ENCODE data around the gene USP47.

USP47 gene

DNA sequence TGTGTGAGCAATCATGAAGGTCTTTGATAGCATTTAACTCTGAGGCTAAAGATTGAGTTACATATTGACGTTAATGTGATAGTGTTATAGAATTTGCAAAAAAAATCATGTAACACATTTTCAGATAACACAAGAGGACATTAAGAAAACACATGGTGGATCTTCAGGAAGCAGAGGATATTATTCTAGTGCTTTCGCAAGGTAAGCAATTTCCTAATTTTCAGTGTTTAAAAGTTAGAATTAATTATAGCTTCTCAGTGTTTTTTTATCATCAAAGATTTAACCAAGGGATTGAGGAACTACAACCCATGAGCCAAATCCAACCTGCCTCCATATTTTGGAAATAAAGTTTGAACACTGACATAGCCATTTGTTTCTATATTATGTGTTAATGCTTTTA, 88.1 kb downstream of the USP47 start:
- H3K36me3 ChIP-seq (ENCODE audit: control insufficient read depth, insufficient read depth, low read length), result peaks cover 19% of the 10 kb centered on the region

GRCh38 chr11:11931461-11932055, 89.8 kb downstream of the USP47 start:
- Histone ChIP-seq H3K4me1 (ENCODE audit: control insufficient read depth, insufficient read depth, low read length, poor library complexity, severe bottlenecking) (no peaks in the 10 kb centered on the region), H3K9me3 (ENCODE audit: control insufficient read depth, low read length) (no peaks in the 10 kb centered on the region), H3K27me3 (replicated peaks; ENCODE audit: control insufficient read depth, insufficient read depth, low read length, poor library complexity, severe bottlenecking) (no peaks in the 10 kb centered on the region), H3K36me3 (ENCODE audit: control insufficient read depth, insufficient read depth, low read length) (peaks cover 26% of the 10 kb centered on the region), H3K27ac (ENCODE audit: insufficient read depth, low read length, poor library complexity, severe bottlenecking) (no peak overlapping the region), H3K4me3 (ENCODE audit: insufficient read depth, low read depth, low read length, poor library complexity, severe bottlenecking) (no peak overlapping the region)
- no peak for DNase-seq

More for the DNA sequence above, 88.1 kb downstream of the USP47 start:
- Histone ChIP-seq H3K27ac (ENCODE audit: insufficient read depth, low read length, poor library complexity, severe bottlenecking) (no peak overlapping the region), H3K4me3 (ENCODE audit: insufficient read depth, low read depth, low read length, poor library complexity, severe bottlenecking) (no peak overlapping the region), H3K9me3 (ENCODE audit: control insufficient read depth, low read length) (no peaks in the 10 kb centered on the region), H3K27me3 (replicated peaks; ENCODE audit: control insufficient read depth, insufficient read depth, low read length, poor library complexity, severe bottlenecking) (no peaks in the 10 kb centered on the region), H3K4me1 (ENCODE audit: control insufficient read depth, insufficient read depth, low read length, poor library complexity, severe bottlenecking) (no peaks in the 10 kb centered on the region)
- no peak for DNase-seq

DNA sequence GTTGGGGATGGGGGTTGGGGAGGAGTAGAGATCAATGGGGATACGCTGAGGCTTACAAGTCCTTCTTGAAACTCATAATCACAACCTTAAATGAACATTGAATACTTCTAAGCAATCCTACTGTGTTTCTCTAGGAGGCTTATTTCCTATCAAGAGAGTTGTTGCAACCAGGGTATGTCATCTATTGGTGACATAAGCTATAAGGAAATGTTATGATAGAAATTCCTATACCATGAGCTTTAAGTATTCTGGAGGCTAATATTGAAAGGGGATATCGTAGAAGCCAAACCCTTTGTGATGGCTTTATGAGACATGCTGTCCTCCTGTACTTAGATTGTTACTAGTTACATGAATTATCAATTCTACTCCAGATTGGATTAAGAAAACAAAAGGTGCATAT, 93.8 kb downstream of the USP47 start:
- no peak for DNase-seq
- H3K4me1 ChIP-seq (ENCODE audit: control insufficient read depth, insufficient read depth, low read length, poor library complexity, severe bottlenecking), result no peaks in the 10 kb centered on the region
- H3K4me3 ChIP-seq (ENCODE audit: insufficient read depth, low read depth, low read length, poor library complexity, severe bottlenecking), result no peak overlapping the region
- no peaks in the 10 kb centered on the region for H3K9me3 ChIP-seq (ENCODE audit: control insufficient read depth, low read length)
- H3K27me3 ChIP-seq (replicated peaks; ENCODE audit: control insufficient read depth, insufficient read depth, low read length, poor library complexity, severe bottlenecking), result no peaks in the 10 kb centered on the region
- no peak overlapping the region for H3K27ac ChIP-seq (ENCODE audit: insufficient read depth, low read length, poor library complexity, severe bottlenecking)
- peaks cover 47% of the 10 kb centered on the region for H3K36me3 ChIP-seq (ENCODE audit: control insufficient read depth, insufficient read depth, low read length)

GRCh38 chr11:11937433-11937832, 95.7 kb downstream of the USP47 start:
- Histone ChIP-seq H3K4me1 (ENCODE audit: control insufficient read depth, insufficient read depth, low read length, poor library complexity, severe bottlenecking) (no peaks in the 10 kb centered on the region), H3K9me3 (ENCODE audit: control insufficient read depth, low read length) (no peaks in the 10 kb centered on the region), H3K4me3 (ENCODE audit: insufficient read depth, low read depth, low read length, poor library complexity, severe bottlenecking) (no peak overlapping the region), H3K27ac (ENCODE audit: insufficient read depth, low read length, poor library complexity, severe bottlenecking) (no peak overlapping the region), H3K27me3 (replicated peaks; ENCODE audit: control insufficient read depth, insufficient read depth, low read length, poor library complexity, severe bottlenecking) (no peaks in the 10 kb centered on the region), H3K36me3 (ENCODE audit: control insufficient read depth, insufficient read depth, low read length) (peaks cover 47% of the 10 kb centered on the region)
- no peak for DNase-seq

DNA sequence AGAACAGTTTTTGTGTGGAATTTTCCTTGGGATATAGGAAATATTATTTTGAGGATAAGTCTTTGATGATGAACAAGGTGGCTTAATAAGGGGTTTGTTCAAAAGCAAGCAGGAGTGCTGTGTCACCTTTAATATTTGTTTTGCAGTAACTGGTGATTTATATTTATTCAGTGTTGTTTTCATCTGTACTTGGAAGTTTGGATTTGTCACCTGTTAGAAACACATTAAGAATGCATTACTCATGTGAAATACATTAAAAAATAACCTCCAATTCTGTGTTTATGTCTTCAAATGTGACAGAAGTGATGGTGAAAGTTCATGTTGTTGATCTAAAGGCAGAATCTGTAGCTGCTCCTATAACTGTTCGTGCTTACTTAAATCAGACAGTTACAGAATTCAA, 96.2 kb downstream of the USP47 start:
- Histone ChIP-seq H3K27me3 (replicated peaks; ENCODE audit: control insufficient read depth, insufficient read depth, low read length, poor library complexity, severe bottlenecking) (no peaks in the 10 kb centered on the region), H3K36me3 (ENCODE audit: control insufficient read depth, insufficient read depth, low read length) (peaks cover 51% of the 10 kb centered on the region), H3K4me1 (ENCODE audit: control insufficient read depth, insufficient read depth, low read length, poor library complexity, severe bottlenecking) (no peaks in the 10 kb centered on the region), H3K9me3 (ENCODE audit: control insufficient read depth, low read length) (no peaks in the 10 kb centered on the region), H3K27ac (ENCODE audit: insufficient read depth, low read length, poor library complexity, severe bottlenecking) (no peak overlapping the region), H3K4me3 (ENCODE audit: insufficient read depth, low read depth, low read length, poor library complexity, severe bottlenecking) (no peak overlapping the region)
- no peak for DNase-seq

- Histone ChIP-seq H3K4me1 (ENCODE audit: control insufficient read depth, insufficient read depth, low read length, poor library complexity, severe bottlenecking) (no peaks in the 10 kb centered on the region), H3K27me3 (replicated peaks; ENCODE audit: control insufficient read depth, insufficient read depth, low read length, poor library complexity, severe bottlenecking) (no peaks in the 10 kb centered on the region), H3K9me3 (ENCODE audit: control insufficient read depth, low read length) (no peaks in the 10 kb centered on the region), H3K4me3 (ENCODE audit: insufficient read depth, low read depth, low read length, poor library complexity, severe bottlenecking) (no peak overlapping the region), H3K36me3 (ENCODE audit: control insufficient read depth, insufficient read depth, low read length) (peaks cover 52% of the 10 kb centered on the region), H3K27ac (ENCODE audit: insufficient read depth, low read length, poor library complexity, severe bottlenecking) (no peak overlapping the region)
- DNase-seq, result no peak
Measured at GRCh38 chr11:11940551-11940950, 98.8 kb downstream of the USP47 start.

DNA sequence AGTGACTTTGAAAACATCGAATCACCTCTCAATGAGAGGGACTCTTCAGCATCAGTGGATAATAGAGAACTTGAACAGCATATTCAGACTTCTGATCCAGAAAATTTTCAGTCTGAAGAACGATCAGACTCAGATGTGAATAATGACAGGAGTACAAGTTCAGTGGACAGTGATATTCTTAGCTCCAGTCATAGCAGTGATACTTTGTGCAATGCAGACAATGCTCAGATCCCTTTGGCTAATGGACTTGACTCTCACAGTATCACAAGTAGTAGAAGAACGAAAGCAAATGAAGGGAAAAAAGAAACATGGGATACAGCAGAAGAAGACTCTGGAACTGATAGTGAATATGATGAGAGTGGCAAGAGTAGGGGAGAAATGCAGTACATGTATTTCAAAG, 100.9 kb downstream of the USP47 start:
- no peak for DNase-seq
- H3K27ac ChIP-seq (ENCODE audit: insufficient read depth, low read length, poor library complexity, severe bottlenecking), result no peak overlapping the region
- no peaks in the 10 kb centered on the region for H3K4me1 ChIP-seq (ENCODE audit: control insufficient read depth, insufficient read depth, low read length, poor library complexity, severe bottlenecking)
- H3K36me3 ChIP-seq (ENCODE audit: control insufficient read depth, insufficient read depth, low read length), result peaks cover 52% of the 10 kb centered on the region
- H3K27me3 ChIP-seq (replicated peaks; ENCODE audit: control insufficient read depth, insufficient read depth, low read length, poor library complexity, severe bottlenecking), result no peaks in the 10 kb centered on the region
- H3K9me3 ChIP-seq (ENCODE audit: control insufficient read depth, low read length), result no peaks in the 10 kb centered on the region
- H3K4me3 ChIP-seq (ENCODE audit: insufficient read depth, low read depth, low read length, poor library complexity, severe bottlenecking), result no peak overlapping the region

DNA sequence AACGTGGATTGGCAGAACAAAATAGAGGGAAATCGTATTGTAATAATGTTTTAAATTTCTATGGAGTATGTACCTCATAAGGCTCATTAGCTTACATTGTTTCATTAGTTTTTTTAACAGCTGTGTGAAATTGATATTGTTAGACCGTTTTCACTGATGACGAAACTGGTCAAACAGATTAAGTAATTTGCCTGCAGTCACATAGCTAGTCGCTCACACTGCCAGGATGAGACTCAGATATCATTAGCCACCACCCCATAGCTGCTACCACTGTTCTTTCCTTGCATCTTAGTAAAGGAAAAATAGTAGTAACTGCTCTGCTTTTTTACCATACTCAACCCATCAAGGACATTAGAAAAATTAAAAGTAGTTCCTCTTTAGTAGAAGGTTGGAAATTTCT, 102.7 kb downstream of the USP47 start:
- H3K4me3 ChIP-seq (ENCODE audit: insufficient read depth, low read depth, low read length, poor library complexity, severe bottlenecking), result no peak overlapping the region
- H3K4me1 ChIP-seq (ENCODE audit: control insufficient read depth, insufficient read depth, low read length, poor library complexity, severe bottlenecking), result no peaks in the 10 kb centered on the region
- no peak for DNase-seq
- no peaks in the 10 kb centered on the region for H3K9me3 ChIP-seq (ENCODE audit: control insufficient read depth, low read length)
- H3K27me3 ChIP-seq (replicated peaks; ENCODE audit: control insufficient read depth, insufficient read depth, low read length, poor library complexity, severe bottlenecking), result no peaks in the 10 kb centered on the region
- H3K36me3 ChIP-seq (ENCODE audit: control insufficient read depth, insufficient read depth, low read length), result peaks cover 52% of the 10 kb centered on the region
- H3K27ac ChIP-seq (ENCODE audit: insufficient read depth, low read length, poor library complexity, severe bottlenecking), result no peak overlapping the region

DNA sequence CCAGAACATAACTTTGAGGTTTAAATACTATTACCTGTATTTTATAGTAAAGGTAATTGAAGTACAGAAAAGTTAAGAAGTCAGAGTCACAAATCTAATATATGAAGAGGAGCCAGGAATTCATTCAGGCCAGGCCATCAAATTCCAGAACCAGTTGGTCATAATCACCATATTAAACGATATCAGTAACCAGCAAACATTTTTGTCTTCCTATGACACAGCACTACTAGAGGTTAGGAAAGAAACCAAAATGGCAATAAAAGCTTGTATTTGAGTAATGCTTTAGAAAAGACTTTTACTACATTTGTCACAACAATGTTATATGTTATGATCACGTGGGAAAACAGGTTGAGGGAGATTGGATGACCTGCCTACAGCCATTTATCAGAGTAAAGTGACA, 104.4 kb downstream of the USP47 start:
- Histone ChIP-seq H3K27ac (ENCODE audit: insufficient read depth, low read length, poor library complexity, severe bottlenecking) (no peak overlapping the region), H3K36me3 (ENCODE audit: control insufficient read depth, insufficient read depth, low read length) (peaks cover 57% of the 10 kb centered on the region), H3K27me3 (replicated peaks; ENCODE audit: control insufficient read depth, insufficient read depth, low read length, poor library complexity, severe bottlenecking) (no peaks in the 10 kb centered on the region)

DNA sequence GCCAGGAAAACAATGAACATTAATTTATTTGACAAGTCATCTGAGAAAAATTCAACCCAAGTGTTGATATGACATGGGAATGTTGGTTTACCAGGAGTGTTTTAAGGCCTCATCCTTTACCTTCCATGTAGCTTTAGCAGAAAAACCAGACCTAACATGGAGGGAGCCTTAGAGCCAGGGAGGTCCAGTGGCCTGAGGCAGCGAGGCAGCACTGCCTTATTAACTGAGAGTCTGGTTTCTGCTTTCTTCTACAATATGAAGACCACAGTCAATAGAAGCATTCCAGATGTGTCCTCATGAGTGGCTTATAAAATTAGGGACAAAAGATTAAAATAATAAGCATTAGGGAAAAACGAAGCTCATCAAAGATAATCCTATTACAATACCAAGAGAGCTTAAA, 105.1 kb downstream of the USP47 start:
- Histone ChIP-seq H3K4me1 (ENCODE audit: control insufficient read depth, insufficient read depth, low read length, poor library complexity, severe bottlenecking) (no peaks in the 10 kb centered on the region), H3K27me3 (replicated peaks; ENCODE audit: control insufficient read depth, insufficient read depth, low read length, poor library complexity, severe bottlenecking) (no peaks in the 10 kb centered on the region), H3K36me3 (ENCODE audit: control insufficient read depth, insufficient read depth, low read length) (peaks cover 58% of the 10 kb centered on the region), H3K4me3 (ENCODE audit: insufficient read depth, low read depth, low read length, poor library complexity, severe bottlenecking) (no peak overlapping the region), H3K27ac (ENCODE audit: insufficient read depth, low read length, poor library complexity, severe bottlenecking) (no peak overlapping the region), H3K9me3 (ENCODE audit: control insufficient read depth, low read length) (no peaks in the 10 kb centered on the region)
- no peak for DNase-seq

More for the DNA sequence above, 104.4 kb downstream of the USP47 start:
- Histone ChIP-seq H3K9me3 (ENCODE audit: control insufficient read depth, low read length) (no peaks in the 10 kb centered on the region), H3K4me1 (ENCODE audit: control insufficient read depth, insufficient read depth, low read length, poor library complexity, severe bottlenecking) (no peaks in the 10 kb centered on the region), H3K4me3 (ENCODE audit: insufficient read depth, low read depth, low read length, poor library complexity, severe bottlenecking) (no peak overlapping the region)
- DNase-seq, result no peak
